ENCODE results near the gene PHF21A. TPM values are rescaled to one million over a fixed set of nuclear protein-coding genes. Genes with fewer than 3 reads are reported as not detected.

The PHF21A gene
- total RNA-seq, 4 donors from 2014 or later: 8.9 to 118 (median 34.4) TPM

DNA sequence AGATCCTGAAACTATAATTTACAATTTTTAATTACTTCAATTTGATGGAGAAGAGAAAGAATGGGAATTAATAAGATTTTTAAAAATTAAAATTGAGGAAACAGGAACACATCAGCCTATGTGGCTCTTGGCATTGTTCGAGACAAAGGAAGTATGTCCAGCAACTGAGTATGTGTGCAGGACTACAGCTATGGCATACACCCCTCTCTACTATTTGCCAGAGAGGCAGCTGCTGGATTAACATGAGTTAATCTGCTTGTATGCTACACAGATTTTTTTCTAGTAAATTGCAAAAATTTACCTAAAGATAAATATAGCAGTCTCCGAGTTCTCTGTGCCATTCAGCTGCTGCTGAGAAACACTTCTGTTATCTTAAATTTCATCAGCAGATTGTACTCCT, 70.6 kb downstream of the PHF21A start:
- TF ChIP-seq, protein P1, sequence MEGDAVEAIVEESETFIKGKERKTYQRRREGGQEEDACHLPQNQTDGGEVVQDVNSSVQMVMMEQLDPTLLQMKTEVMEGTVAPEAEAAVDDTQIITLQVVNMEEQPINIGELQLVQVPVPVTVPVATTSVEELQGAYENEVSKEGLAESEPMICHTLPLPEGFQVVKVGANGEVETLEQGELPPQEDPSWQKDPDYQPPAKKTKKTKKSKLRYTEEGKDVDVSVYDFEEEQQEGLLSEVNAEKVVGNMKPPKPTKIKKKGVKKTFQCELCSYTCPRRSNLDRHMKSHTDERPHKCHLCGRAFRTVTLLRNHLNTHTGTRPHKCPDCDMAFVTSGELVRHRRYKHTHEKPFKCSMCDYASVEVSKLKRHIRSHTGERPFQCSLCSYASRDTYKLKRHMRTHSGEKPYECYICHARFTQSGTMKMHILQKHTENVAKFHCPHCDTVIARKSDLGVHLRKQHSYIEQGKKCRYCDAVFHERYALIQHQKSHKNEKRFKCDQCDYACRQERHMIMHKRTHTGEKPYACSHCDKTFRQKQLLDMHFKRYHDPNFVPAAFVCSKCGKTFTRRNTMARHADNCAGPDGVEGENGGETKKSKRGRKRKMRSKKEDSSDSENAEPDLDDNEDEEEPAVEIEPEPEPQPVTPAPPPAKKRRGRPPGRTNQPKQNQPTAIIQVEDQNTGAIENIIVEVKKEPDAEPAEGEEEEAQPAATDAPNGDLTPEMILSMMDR (IDR thresholded peaks at IDR 0.05): no peak
- no peak for TF ChIP-seq POLR2A (IDR thresholded peaks at IDR 0.05)
- H3K27ac ChIP-seq: no peak overlapping the region
- no peaks in the 10 kb centered on the region for H3K9me3 ChIP-seq
- no peak for DNase-seq
- no peaks in the 10 kb centered on the region for H3K36me3 ChIP-seq
- H3K4me3 ChIP-seq: no peak overlapping the region
- H3K27me3 ChIP-seq: no peaks in the 10 kb centered on the region
- no peaks in the 10 kb centered on the region for H3K4me1 ChIP-seq

DNA sequence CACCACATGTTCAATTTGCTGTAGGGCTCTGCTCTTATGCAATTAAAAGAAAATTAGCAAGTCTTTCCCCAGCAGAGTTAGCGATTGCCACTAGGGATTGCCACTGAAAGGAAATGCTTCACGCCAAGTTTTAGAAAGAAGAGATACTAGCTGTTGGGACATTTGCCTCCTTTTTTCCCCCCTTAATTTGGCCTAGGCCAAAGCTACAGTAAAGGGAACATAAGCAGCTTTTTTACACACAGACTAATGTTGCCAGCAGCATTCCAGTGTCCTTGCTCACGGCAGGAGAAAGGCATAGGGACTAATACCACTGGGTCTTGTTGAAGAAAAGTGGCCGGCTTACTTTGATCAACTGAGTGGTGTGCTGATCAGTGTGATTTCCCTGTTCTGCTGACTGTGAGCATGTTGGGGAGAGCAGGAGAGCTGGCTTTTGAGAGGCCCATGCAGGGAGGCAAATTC, 71.2 kb downstream of the PHF21A start:
- H3K9me3 ChIP-seq: no peaks in the 10 kb centered on the region
- no peaks in the 10 kb centered on the region for H3K4me1 ChIP-seq
- TF ChIP-seq, protein P1 (IDR thresholded peaks at IDR 0.05): no peak
- TF ChIP-seq POLR2A (IDR thresholded peaks at IDR 0.05): no peak
- no peak overlapping the region for H3K4me3 ChIP-seq
- no peaks in the 10 kb centered on the region for H3K36me3 ChIP-seq
- no peak overlapping the region for H3K27ac ChIP-seq
- no peaks in the 10 kb centered on the region for H3K27me3 ChIP-seq
- DNase-seq: no peak

DNA sequence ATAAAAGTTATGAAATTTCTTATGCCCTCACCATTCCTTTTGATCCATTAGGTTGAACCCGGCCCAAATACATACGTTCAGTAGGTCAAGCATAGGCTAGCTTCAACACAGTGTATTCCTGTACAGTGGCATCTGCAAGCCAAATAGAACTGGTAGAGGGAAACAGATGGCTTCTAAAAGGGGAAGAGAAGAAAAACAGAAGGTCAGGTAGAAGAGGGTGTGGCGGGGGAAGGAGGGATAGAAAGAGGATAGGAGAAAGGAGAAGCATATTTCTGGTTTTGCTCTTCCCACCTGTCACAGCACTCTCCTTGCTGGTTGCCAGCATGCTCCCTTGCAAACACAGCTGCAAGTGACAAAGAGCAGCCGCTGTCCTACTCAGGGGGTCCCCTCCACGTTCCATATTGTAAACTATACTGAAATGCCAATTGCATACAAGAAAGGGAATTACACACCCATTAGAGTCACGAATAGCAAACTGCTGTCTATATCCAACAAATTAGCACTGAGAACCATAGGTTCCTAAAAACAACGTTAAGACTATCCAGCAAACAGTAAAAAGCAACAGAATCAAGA, 71.8 kb downstream of the PHF21A start:
- Histone ChIP-seq H3K4me1 (no peaks in the 10 kb centered on the region), H3K36me3 (no peaks in the 10 kb centered on the region), H3K27ac (no peak overlapping the region), H3K4me3 (no peak overlapping the region), H3K9me3 (no peaks in the 10 kb centered on the region), H3K27me3 (no peaks in the 10 kb centered on the region)
- no peak for DNase-seq
- TF ChIP-seq POLR2A (IDR thresholded peaks at IDR 0.05): no peak
- TF ChIP-seq, protein P1 (IDR thresholded peaks at IDR 0.05): no peak

DNA sequence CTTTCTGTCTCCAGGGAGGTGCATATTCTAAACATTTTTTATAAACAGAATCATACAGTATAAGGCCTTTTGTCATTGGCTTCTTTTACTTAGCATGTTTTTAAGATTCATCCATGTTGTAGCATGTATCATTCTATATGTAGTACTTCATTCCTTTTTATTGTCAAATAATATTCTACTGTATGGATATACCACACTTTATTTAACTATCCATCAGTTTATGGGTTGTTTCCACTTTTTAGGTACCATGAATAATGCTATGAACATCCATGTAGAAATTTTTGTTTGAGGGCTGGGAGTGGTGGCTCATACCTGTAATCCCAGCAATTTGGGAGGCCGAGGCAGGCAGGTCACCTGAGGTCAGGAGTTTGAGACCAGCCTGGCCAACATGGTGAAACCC, 73.1 kb downstream of the PHF21A start:
- H3K9me3 ChIP-seq: no peaks in the 10 kb centered on the region
- H3K4me3 ChIP-seq: no peak overlapping the region
- H3K4me1 ChIP-seq: no peaks in the 10 kb centered on the region
- no peak for TF ChIP-seq POLR2A (IDR thresholded peaks at IDR 0.05)
- TF ChIP-seq, protein P1 (IDR thresholded peaks at IDR 0.05): no peak
- no peaks in the 10 kb centered on the region for H3K27me3 ChIP-seq
- no peaks in the 10 kb centered on the region for H3K36me3 ChIP-seq
- H3K27ac ChIP-seq: no peak overlapping the region
- DNase-seq: no peak

DNA sequence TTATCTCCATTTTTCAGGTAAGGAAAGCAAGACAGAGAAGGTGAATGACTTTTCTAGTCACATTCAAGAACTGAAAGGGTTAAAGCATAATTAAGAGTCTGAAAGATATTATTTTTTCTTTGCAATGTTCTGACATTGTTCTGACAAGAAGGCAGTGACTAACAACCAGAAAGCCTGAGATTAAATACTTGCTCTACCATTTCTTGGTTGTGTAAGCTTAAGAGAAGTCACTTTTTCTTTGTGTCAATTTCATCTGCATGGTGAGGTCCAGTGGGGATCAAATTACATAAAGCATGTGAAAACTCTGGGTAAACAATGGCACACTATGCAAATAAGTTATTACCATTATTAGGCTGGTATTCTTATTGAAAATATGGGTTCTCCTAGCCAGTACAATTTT, 73.7 kb downstream of the PHF21A start:
- no peak for TF ChIP-seq POLR2A (IDR thresholded peaks at IDR 0.05)
- TF ChIP-seq, protein P1 (IDR thresholded peaks at IDR 0.05): no peak
- no peak for DNase-seq
- Histone ChIP-seq H3K27me3 (no peaks in the 10 kb centered on the region), H3K27ac (no peak overlapping the region), H3K36me3 (no peaks in the 10 kb centered on the region), H3K4me1 (no peaks in the 10 kb centered on the region), H3K9me3 (no peaks in the 10 kb centered on the region), H3K4me3 (no peak overlapping the region)

DNA sequence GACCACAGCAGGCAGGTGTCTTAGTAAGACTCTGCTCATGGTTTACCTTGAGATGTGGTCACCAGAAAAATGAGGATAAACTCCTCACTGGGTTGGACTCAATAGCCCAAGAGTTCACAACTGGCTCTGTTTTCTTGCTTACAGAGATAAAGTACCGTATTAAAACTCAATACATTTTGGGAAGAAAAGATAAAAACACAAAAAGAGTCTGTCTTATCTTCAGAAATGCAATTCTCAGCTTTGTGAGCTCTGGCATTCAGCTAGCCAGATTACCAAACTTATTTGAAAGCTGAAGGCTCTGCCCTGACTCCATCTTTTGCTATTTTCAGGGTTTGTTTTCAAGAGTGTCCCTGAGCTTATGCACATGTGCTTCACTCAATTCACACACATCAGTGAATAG, 75.4 kb downstream of the PHF21A start:
- H3K27me3 ChIP-seq: no peaks in the 10 kb centered on the region
- TF ChIP-seq POLR2A (IDR thresholded peaks at IDR 0.05): no peak
- TF ChIP-seq, protein P1 (IDR thresholded peaks at IDR 0.05): no peak
- H3K4me3 ChIP-seq: no peak overlapping the region
- no peak overlapping the region for H3K27ac ChIP-seq
- no peak for DNase-seq
- no peaks in the 10 kb centered on the region for H3K4me1 ChIP-seq
- H3K9me3 ChIP-seq: no peaks in the 10 kb centered on the region
- no peaks in the 10 kb centered on the region for H3K36me3 ChIP-seq
